NCI-H748 treated with DMSO at 0.1 percent for 48 hours (cell line): ENCODE data around the gene TIPRL.
"Not testable (repeated sequence)": the region's sequence is repeated elsewhere in the genome, so short reads cannot be mapped to it uniquely, and the experiment has no call there.

Source experiments
- DNase-seq: peaks from one replicate; lab custom pipeline; 2025; lab: John Stamatoyannopoulos, UW

TIPRL gene

DNA sequence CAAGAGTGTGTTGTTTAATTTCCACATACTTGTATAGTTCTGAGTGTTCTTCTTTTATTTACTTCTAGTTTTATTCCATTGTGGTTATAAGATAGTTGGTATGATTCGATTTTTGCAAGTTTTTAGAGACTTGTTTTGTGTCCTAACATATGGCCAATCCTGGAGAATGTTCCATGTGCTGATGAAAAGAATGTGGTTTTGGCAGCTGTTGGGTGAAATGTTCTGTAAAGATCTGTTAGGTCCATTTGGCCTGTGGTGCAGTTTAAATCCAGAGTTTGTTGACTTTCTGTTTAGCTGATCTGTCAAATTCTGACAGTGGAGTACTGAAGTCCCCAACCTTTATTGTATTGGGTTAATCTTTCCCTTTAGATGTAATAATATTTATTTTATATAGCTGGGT, 19.5 kb upstream of the TIPRL start:
- no peak for DNase-seq

DNA sequence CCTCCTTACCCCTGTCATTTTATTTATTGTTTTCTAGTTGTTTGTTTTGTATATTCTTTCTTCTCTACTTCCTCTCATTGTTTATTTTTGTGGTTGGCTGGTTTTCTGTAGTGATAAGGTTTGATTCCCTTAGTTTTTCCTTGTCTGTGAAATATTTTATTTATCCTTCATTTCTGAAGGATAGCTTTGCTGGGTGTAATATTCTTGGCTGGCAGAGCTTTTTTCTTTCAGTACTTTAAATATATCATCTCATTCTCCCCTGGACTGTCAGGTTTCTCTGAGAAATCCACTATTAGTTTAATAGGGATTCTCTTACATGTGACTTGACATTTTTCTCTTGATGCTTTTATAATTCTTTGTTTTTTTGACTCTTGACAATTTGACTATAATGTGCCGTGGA, 18.8 kb upstream of the TIPRL start:
- DNase-seq, result no peak

DNA sequence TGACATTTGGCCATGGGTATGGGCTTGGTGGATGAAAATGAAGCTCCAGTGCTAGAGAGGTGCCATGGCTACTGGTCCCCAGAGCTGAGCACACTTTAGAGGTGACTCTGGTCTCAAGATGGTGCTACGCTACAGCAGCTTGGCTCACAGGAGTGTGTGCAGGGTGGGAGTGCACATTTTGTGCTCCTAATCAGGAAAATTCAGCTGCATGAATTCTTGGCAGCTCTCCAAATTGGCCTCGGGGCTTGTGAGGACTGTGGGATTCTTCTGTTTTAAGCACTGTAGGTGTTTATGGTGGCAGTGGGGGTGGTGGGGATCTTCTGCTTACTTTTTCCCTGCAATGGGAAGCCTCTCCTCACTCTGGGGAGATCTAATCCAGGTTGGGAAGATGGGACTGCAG, 17.3 kb upstream of the TIPRL start:
- DNase-seq, result peak; percentile 17

DNA sequence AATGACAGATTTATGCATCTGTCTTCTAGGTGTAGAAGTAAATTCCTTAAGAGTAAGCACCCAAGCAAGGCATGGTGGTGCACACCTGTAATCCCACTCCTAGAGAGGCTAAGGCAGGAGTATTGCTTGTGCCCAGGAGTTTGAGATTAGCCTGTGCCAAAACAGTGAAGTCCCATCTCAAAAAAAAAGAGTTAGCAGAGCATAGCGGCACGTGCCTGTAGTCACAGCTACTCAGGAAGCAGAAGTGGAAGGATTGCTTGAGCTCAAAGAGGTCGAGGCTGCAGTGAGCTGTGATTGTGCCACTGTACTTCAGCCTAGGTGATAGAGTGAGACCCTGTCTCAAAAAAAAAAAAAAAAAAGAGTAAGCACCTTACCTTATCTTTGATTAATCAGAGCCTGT, 15.1 kb upstream of the TIPRL start:
- no peak for DNase-seq

- DNase-seq, result no peak
These were observed 14.0 kb upstream of the TIPRL start for GRCh38 chr1:168164771-168165170.

GRCh38 chr1:168167806-168168205, 11.0 kb upstream of the TIPRL start:
- DNase-seq, result no peak

DNA sequence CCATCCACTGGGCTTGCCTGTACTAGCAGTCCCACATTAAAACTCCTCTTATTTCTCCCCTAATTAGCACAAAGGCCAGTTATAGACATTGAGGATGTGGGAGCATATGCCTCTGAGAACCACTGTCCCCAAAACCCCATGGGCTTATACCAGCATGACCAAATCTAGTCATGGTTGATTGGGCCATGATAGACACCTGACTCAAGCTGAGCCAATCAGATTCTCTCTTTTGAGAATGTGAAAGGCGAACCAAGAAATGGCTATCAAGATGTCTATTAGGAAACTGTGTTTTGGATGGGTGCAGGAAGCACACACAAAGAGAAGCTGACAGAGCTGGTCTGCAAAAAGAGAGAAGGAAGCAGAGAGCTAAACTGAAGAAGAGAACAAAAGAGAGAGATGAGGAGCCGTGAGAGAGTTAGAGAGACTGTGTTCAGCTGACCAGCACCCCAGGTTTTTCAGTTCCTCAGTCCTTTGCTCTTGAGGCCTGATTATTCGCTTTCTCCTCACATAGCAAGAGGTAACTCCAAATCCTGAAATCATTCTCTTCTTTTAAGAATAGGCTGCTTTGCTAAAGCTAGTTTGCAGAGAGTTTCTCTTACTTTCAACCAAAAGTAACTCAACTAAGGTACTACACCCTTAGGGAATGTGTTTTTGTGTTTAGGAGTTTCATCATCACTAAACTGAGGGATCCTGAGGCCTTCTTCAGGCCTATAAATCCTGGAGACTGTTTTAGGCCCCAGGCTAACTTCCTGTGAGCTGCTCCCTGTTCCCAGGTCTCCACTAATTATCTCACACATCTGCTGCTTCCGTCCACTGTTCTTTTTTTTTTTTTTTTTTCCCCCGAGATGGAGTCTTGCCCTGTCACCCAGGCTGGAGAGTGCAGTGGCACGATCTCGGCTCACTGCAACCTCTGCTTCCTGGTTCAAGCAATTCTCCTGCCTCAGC, 7.9 kb upstream of the TIPRL start:
- DNase-seq, result no peak

GRCh38 chr1:168172250-168172915, 6.4 kb upstream of the TIPRL start:
- DNase-seq, result no peak

GRCh38 chr1:168178227-168178637, 530 bp upstream of the TIPRL start:
- no peak for DNase-seq

GRCh38 chr1:168179438-168180147, 831 bp downstream of the TIPRL start:
- DNase-seq, result no peak

- no peak for DNase-seq
These were observed 1.4 kb downstream of the TIPRL start for GRCh38 chr1:168180148-168180524.

- DNase-seq, result not testable (repeated sequence)
These were observed 2.4 kb downstream of the TIPRL start for GRCh38 chr1:168181063-168181720.

GRCh38 chr1:168187177-168187576, 8.4 kb downstream of the TIPRL start:
- DNase-seq, result no peak

DNA sequence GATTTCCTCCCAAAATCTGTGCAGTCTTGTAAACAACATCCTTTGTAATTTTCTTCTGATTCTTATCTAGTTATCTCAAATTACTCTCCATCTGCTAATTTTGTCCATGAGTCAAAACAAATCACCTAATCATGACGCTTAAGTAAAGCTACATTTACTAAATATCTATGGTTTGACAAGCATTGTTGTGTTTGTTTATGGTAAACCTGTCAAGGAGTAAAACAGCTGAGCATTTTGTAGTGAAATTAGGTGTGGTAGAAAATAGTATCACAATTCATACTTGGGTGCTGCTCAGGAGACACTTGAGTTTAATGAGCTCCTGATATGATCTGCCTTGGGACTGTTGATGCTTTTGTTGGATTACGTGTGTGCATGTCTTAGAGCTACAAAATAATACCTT, 11.6 kb downstream of the TIPRL start:
- DNase-seq, result no peak

GRCh38 chr1:168195199-168196135, 16.7 kb downstream of the TIPRL start:
- no peak for DNase-seq

DNA sequence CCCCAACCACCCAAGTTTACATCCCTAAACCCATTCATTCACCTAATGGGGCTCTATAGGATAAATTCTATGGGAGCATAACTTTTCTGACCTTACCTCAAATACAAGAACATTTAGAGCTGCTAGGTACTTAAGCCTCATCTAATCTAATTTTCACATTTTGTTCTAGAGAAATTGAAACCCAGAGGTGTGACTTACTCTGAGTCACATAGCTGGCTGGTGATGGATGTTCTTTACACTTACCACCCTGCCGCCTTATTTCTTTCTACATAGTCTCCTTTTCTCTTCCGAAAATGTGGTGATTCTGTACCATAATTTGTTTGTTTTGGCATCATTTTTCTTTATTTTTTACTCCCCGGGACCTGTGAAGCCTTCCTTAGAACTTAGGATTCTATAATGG, 20.3 kb downstream of the TIPRL start:
- no peak for DNase-seq

DNA sequence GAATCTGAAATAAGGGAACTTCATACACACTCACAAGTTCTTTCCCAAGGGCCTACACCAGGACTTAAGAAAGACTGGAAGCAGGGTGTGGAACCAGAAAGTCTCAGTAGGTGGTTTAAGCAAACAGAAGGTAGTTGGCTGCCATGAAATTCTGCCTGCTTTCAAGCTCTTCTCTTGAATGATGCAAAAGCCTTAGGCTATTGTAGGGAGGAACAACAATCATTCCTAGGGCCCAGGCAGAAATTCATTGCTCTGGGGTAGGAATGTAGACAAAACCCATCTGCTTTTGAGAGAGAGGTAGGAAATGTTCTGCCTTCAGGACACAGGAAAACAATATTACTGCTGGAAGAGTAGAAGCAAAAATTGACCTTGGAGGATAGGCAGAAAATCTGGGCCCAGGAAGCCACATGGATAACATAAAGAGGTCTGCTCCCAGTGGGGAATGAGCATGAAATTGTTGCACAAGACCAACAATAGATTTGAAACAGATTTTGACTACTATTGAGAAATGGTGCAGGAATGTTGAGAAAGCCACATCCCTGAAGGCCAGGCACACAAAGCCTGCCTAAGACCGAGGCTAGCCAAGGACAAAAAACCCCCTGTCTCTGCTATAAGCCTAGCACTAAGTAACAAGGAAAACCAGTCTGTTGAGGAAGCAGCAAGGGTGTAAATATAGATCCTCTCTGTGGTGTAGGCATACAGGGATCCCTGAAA, 24.3 kb downstream of the TIPRL start:
- DNase-seq, result no peak

DNA sequence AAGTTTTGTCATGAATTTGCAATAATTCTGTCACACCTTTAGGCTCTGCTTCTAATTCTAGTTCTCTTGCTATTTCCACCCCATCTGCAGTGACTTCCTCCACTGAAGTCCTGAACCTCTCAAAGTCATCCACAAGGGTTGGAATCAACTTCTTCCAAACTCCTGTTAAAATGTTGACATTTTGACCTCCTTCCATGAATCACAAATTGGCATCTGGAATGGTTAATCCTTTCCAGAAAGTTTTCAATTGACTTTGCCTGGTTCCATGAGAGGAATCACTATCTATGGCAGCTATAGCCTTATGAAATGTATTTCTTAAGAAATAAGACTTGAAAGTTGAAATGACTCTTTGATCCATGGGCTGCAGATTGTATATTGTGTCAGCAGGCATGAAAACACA, 27.3 kb downstream of the TIPRL start:
- no peak for DNase-seq

- DNase-seq, result not testable (repeated sequence)
These were observed 28.9 kb downstream of the TIPRL start for GRCh38 chr1:168207673-168208072.

GRCh38 chr1:168210312-168210711, 31.6 kb downstream of the TIPRL start:
- no peak for DNase-seq
